HCT116 (cell line): ENCODE data around the gene TNS3. TPM values are rescaled to one million over a fixed set of nuclear protein-coding genes. Genes with fewer than 3 reads are reported as not detected.

Source experiments
- ATAC-seq: fragments of 200-7000 bp; cut with Tn5 transposase; 2 replicates; pipeline ENCODE4 v1.9.1; 2020; ENCODE audit warnings: mild to moderate bottlenecking, moderate library complexity
- BruUV-seq: library from RNA; stranded (reverse); fragments of 400-500 nt; replicated peaks from 2 replicates; lab custom pipeline; 2021; lab: Mats Ljungman, UMichigan
- CTCF ChIA-PET: fragments of 300-600 bp; sonication (Branson Sonifier 250); formaldehyde crosslinking; loops from one replicate; lab custom pipeline; 2021; ENCODE audit warnings: antibody characterized with exemption; lab: Charles Lee
- POLR2A ChIA-PET: fragments of 300-600, 350-600 bp; sonication (Branson Sonifier 250); formaldehyde crosslinking; loops from one replicate; lab custom pipeline; 2021; ENCODE audit warnings: antibody characterized with exemption; lab: Charles Lee
- RAD21 ChIA-PET, 2 experiments: fragments of 300-600 bp; sonication (Branson Sonifier 250); formaldehyde crosslinking; loops; one replicate each; lab custom pipeline; 2023; ENCODE audit warnings: low total read pairs in 2 of 2; ENCODE audit not compliant: uncharacterized antibody in 2 of 2, unreplicated experiment in 2 of 2, low non-redundant PET in 1 of 2; lab: Charles Lee
- DNase-seq: peaks from one replicate; pipeline ENCODE4 v3.0.0-alpha.2; 2010; ENCODE audit warnings: low read depth, low spot score
- H2AFZ ChIP-seq: fragments of 200-600 bp; shearing (Covaris generic), sonication (generic); 2 replicates; pipeline ENCODE4 v1.6.1; 2017; ENCODE audit warnings: low read depth, mixed run types, mixed read lengths, antibody characterized with exemption, low read length; ENCODE audit not compliant: poor library complexity, severe bottlenecking
- H3K27ac ChIP-seq: 2 replicates; pipeline ENCODE4 v1.5.1; 2012; ENCODE audit warnings: low read depth, low read length
- H3K27me3 ChIP-seq: fragments of 200-600 bp; sonication (generic); 2 replicates; pipeline ENCODE4 v1.6.1; 2016; ENCODE audit warnings: mixed run types, low read length, mixed read lengths; ENCODE audit not compliant: insufficient read depth
- H3K36me3 ChIP-seq, 2 experiments: fragments of 200-500 bp in 1 of 2; fragments of 200-600 bp in 1 of 2; sonication (Bioruptor generic) in 1 of 2; sonication (generic) in 1 of 2; 2 replicates each; pipeline versions ENCODE4 v1.5.1 to v1.6.1; 2014 to 2016; ENCODE audit warnings: low read length in 2 of 2, inconsistent platforms in 1 of 2, mixed read lengths in 1 of 2, mixed run types in 1 of 2; ENCODE audit not compliant: insufficient read depth in 2 of 2, control insufficient read depth in 1 of 2
- H3K4me1 ChIP-seq, 2 experiments: fragments of 200-600 bp in 1 of 2; sonication (generic) in 1 of 2; 2 replicates each; pipeline versions ENCODE4 v1.5.1 to v1.6.1; 2012 to 2017; ENCODE audit warnings: low read length in 2 of 2, inconsistent platforms in 1 of 2, mild to moderate bottlenecking in 1 of 2, mixed read lengths in 1 of 2, mixed run types in 1 of 2, moderate library complexity in 1 of 2; ENCODE audit not compliant: insufficient read depth in 2 of 2, control insufficient read depth in 1 of 2
- H3K4me2 ChIP-seq: fragments of 200-600 bp; sonication (generic); 2 replicates; pipeline ENCODE4 v1.6.1; 2017; ENCODE audit warnings: mixed run types, low read length, mixed read lengths
- H3K4me3 ChIP-seq, 2 experiments: fragments of 200-600 bp in 1 of 2; sonication (generic) in 1 of 2; replicated peaks in 1 of 2; 2 replicates each; pipeline ENCODE4 v1.5.1; 2011 to 2016; ENCODE audit warnings: low read length in 2 of 2, control low read depth in 1 of 2, low read depth in 1 of 2, mild to moderate bottlenecking in 1 of 2, mixed read lengths in 1 of 2, mixed run types in 1 of 2
- H3K79me2 ChIP-seq: fragments of 200-600 bp; sonication (generic); 2 replicates; pipeline ENCODE4 v1.6.1; 2017; ENCODE audit warnings: mild to moderate bottlenecking, mixed run types, low read length, moderate library complexity, mixed read lengths; ENCODE audit not compliant: insufficient read depth
- H3K9ac ChIP-seq: fragments of 200-600 bp; sonication (generic); 2 replicates; pipeline ENCODE4 v1.6.1; 2016; ENCODE audit warnings: low read length, mixed read lengths
- H3K9me2 ChIP-seq: fragments of 200-600 bp; sonication (generic), shearing (Covaris generic); 2 replicates; pipeline ENCODE4 v1.6.1; 2017; ENCODE audit warnings: mixed run types, mild to moderate bottlenecking, moderate library complexity; ENCODE audit not compliant: insufficient read depth
- H3K9me3 ChIP-seq, 2 experiments: fragments of 200-500 bp in 1 of 2; fragments of 200-600 bp in 1 of 2; sonication (Bioruptor generic) in 1 of 2; sonication (generic) in 1 of 2; 2 replicates each; pipeline ENCODE4 v1.6.1; 2014 to 2017; ENCODE audit warnings: low read length in 2 of 2, mixed read lengths in 2 of 2, inconsistent platforms in 1 of 2, low read depth in 1 of 2, mild to moderate bottlenecking in 1 of 2, mixed run types in 1 of 2, moderate library complexity in 1 of 2; ENCODE audit not compliant: control insufficient read depth in 1 of 2, insufficient read depth in 1 of 2
- H4K20me1 ChIP-seq: fragments of 200-600 bp; sonication (generic), shearing (Covaris generic); 2 replicates; pipeline ENCODE4 v1.6.1; 2017; ENCODE audit warnings: mixed run types, mild to moderate bottlenecking, moderate library complexity; ENCODE audit not compliant: insufficient read depth
- EGR1 ChIP-seq: IDR thresholded peaks from 2 replicates; pipeline ENCODE4 v1.6.1; 2012; ENCODE audit warnings: low read depth
- EZH2 ChIP-seq: fragments of 200-600 bp; sonication (generic); IDR thresholded peaks from 2 replicates; pipeline ENCODE4 v1.6.1; 2017; ENCODE audit warnings: antibody characterized with exemption, mixed run types
- POLR2AphosphoS5 ChIP-seq: IDR thresholded peaks from 2 replicates; pipeline ENCODE4 v1.6.1; 2011; ENCODE audit warnings: mild to moderate bottlenecking, low read depth, low read length, moderate library complexity
- RAD21 ChIP-seq: IDR thresholded peaks from 2 replicates; pipeline ENCODE4 v1.6.1; 2012; ENCODE audit warnings: low read depth, mild to moderate bottlenecking
- SIN3A ChIP-seq: IDR thresholded peaks from 2 replicates; pipeline ENCODE4 v1.6.1; 2012; ENCODE audit warnings: low read depth
- SRF ChIP-seq: IDR thresholded peaks from 2 replicates; pipeline ENCODE4 v1.6.1; 2012; ENCODE audit warnings: low read depth
- ZFX ChIP-seq: fragments of 450-650 bp; IDR thresholded peaks from 2 replicates; pipeline ENCODE4 v1.6.1; 2017
- ZNF274 ChIP-seq: fragments of 200-500 bp; sonication (Bioruptor generic); IDR thresholded peaks from 2 replicates; pipeline ENCODE4 v1.6.1; 2014; ENCODE audit warnings: mild to moderate bottlenecking, low read depth, low read length, inconsistent platforms
- intact Hi-C: fragments of 100-400 bp; cut with micrococcal nuclease; formaldehyde crosslinking; loops from 2 replicates; pipeline ENCODE4 v1.10.0; 2022
- total RNA-seq: library from RNA; stranded (reverse); gene quantifications from one replicate; pipeline ENCODE4 v1.2.1, GENCODE V29; 2021; ENCODE audit not compliant: unreplicated experiment
- TF ChIP-seq, protein P1 (sequence below): IDR thresholded peaks from 2 replicates; pipeline ENCODE4 v1.6.1; 2012
- TF ChIP-seq, protein P2 (sequence below), 3 experiments: fragments of 200-600 bp in 1 of 3; sonication (generic) in 1 of 3; IDR thresholded peaks in 2 of 3; conservative IDR thresholded peaks in 1 of 3; 2 replicates each; pipeline ENCODE4 v1.5.1; 2012 to 2017; ENCODE audit warnings: low read depth in 2 of 3, low read length in 2 of 3, antibody characterized with exemption in 1 of 3, borderline replicate concordance in 1 of 3, control low read depth in 1 of 3, mild to moderate bottlenecking in 1 of 3, mixed read lengths in 1 of 3, mixed run types in 1 of 3, moderate library complexity in 1 of 3; ENCODE audit not compliant: insufficient read depth in 1 of 3
- TF ChIP-seq, protein P3 (sequence below): IDR thresholded peaks from 2 replicates; pipeline ENCODE4 v1.6.1; 2012

TNS3 gene
- total RNA-seq, 1 experiment from 2014 or later, result 9.1 TPM

DNA sequence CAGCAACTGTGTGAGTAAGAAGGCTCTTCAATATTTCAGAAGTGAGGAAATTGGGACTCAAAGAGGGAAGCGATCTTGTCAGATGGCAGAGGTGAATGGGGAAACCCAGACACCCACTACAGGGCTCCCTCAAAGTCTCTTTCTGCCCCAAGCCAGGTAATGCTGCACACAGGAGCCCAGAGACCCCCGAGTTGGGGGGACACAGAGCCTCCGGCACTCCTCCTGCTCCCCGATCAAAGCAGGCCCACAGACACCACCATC lies 139.4 kb downstream of the TNS3 start:
- H3K27me3 ChIP-seq, result no peaks in the 10 kb centered on the region
- H3K36me3 ChIP-seq, result no peaks in the 10 kb centered on the region
- POLR2A ChIA-PET, result no interaction called here
- H3K4me1 ChIP-seq, result peaks cover 7 to 12% of the 10 kb centered on the region in 2 experiments; a peak in 3 of 4 replicates
- no peak overlapping the region for H3K9ac ChIP-seq
- H3K27ac ChIP-seq, result no peak overlapping the region
- intact Hi-C loops, result no loop called here
- no peak for DNase-seq
- RAD21 ChIA-PET, result no interaction called here
- no peak for ATAC-seq
- no TSS peak for BruUV-seq
- H3K9me3 ChIP-seq, result no peaks in the 10 kb centered on the region
- H2AFZ ChIP-seq, result no peak overlapping the region
- no peaks in the 10 kb centered on the region for H3K79me2 ChIP-seq
- CTCF ChIA-PET, result interaction anchor here (1.1 kb wide), 1 partner anchor 10 kb away, joined by 3 read pairs; no protein-coding TSS in a partner anchor
- H3K4me3 ChIP-seq, result no peak overlapping the region
- no peak overlapping the region for H3K4me2 ChIP-seq
- no peaks in the 10 kb centered on the region for H3K9me2 ChIP-seq
- TF ChIP-seq SIN3A, result no peak
- TF ChIP-seq ZNF274, result no peak
- TF ChIP-seq ZFX, result no peak
- no peak for TF ChIP-seq POLR2AphosphoS5
- TF ChIP-seq EZH2, result no peak
- TF ChIP-seq EGR1, result no peak
- TF ChIP-seq, protein P1, sequence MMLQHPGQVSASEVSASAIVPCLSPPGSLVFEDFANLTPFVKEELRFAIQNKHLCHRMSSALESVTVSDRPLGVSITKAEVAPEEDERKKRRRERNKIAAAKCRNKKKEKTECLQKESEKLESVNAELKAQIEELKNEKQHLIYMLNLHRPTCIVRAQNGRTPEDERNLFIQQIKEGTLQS, result no peak
- TF ChIP-seq, protein P2, sequence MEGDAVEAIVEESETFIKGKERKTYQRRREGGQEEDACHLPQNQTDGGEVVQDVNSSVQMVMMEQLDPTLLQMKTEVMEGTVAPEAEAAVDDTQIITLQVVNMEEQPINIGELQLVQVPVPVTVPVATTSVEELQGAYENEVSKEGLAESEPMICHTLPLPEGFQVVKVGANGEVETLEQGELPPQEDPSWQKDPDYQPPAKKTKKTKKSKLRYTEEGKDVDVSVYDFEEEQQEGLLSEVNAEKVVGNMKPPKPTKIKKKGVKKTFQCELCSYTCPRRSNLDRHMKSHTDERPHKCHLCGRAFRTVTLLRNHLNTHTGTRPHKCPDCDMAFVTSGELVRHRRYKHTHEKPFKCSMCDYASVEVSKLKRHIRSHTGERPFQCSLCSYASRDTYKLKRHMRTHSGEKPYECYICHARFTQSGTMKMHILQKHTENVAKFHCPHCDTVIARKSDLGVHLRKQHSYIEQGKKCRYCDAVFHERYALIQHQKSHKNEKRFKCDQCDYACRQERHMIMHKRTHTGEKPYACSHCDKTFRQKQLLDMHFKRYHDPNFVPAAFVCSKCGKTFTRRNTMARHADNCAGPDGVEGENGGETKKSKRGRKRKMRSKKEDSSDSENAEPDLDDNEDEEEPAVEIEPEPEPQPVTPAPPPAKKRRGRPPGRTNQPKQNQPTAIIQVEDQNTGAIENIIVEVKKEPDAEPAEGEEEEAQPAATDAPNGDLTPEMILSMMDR (IDR thresholded peaks at IDR 0.05 in 2 of 3, conservative IDR thresholded peaks at IDR 0.05 in 1 of 3; ENCODE audit: borderline replicate concordance in 1 of 3, insufficient read depth in 1 of 3, low read depth in 2 of 3, low read length in 2 of 3), result no peak
- TF ChIP-seq, protein P3, sequence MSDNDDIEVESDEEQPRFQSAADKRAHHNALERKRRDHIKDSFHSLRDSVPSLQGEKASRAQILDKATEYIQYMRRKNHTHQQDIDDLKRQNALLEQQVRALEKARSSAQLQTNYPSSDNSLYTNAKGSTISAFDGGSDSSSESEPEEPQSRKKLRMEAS, result no peak
- TF ChIP-seq RAD21, result no peak
- TF ChIP-seq SRF, result no peak
- H4K20me1 ChIP-seq, result no peaks in the 10 kb centered on the region
